Activated CD4-positive, alpha-beta T cell treated with anti-CD3 and anti-CD28 coated beads for 36 hours (primary cell): Measurements from ENCODE around the gene IRF7. TPM values are rescaled to one million over a fixed set of nuclear protein-coding genes. Genes with fewer than 3 reads are reported as not detected.

Source experiments
- ATAC-seq: fragments of 200-7000 bp; cut with Tn5 transposase; one replicate; pipeline ENCODE4 v1.10.0; 2021; ENCODE audit warnings: mild to moderate bottlenecking, moderate library complexity
- CTCF ChIA-PET: fragments of 350-600 bp; sonication (Branson Sonifier 250); formaldehyde crosslinking; loops from one replicate; lab custom pipeline; 2021; ENCODE audit warnings: antibody characterized with exemption; lab: Charles Lee
- POLR2A ChIA-PET: fragments of 350-600 bp; sonication (Branson Sonifier 250); formaldehyde crosslinking; loops from one replicate; lab custom pipeline; 2021; ENCODE audit warnings: antibody characterized with exemption, inconsistent platforms; lab: Charles Lee
- DNase-seq: peaks from one replicate; pipeline ENCODE4 v3.0.0-alpha.2; 2020
- H3K27ac Mint-ChIP-seq: one replicate; pipeline ENCODE4 v1.8.0; 2021; ENCODE audit warnings: mixed read lengths
- H3K27me3 Mint-ChIP-seq: one replicate; pipeline ENCODE4 v1.8.0; 2021; ENCODE audit warnings: mixed read lengths
- H3K36me3 Mint-ChIP-seq: one replicate; pipeline ENCODE4 v1.8.0; 2021; ENCODE audit warnings: low read depth, mixed read lengths
- H3K4me1 Mint-ChIP-seq: one replicate; pipeline ENCODE4 v1.8.0; 2021; ENCODE audit warnings: mixed read lengths
- H3K4me3 Mint-ChIP-seq: one replicate; pipeline ENCODE4 v1.8.0; 2021; ENCODE audit warnings: mild to moderate bottlenecking, moderate library complexity, mixed read lengths
- H3K9me3 Mint-ChIP-seq: one replicate; pipeline ENCODE4 v1.8.0; 2021; ENCODE audit warnings: low read depth, mixed read lengths
- intact Hi-C, 2 experiments: fragments of 100-400 bp; cut with DNase I in 1 of 2; cut with micrococcal nuclease in 1 of 2; formaldehyde crosslinking; loops; one replicate each; pipeline versions ENCODE4 v1.14.2 to v1.15.1; 2022 to 2024; cut with DNase I, micrococcal nuclease
- total RNA-seq, 2 experiments: library from RNA; stranded (reverse); gene quantifications; one replicate each; pipeline ENCODE4 v1.2.3, GENCODE V29; 2021

The IRF7 gene
- total RNA-seq, 2 experiments from 2014 or later: 57.1 to 62.6 TPM

GRCh38 chr11:603154-603553 lies 12.6 kb downstream of the IRF7 start:
- no peak overlapping the region for H3K27ac Mint-ChIP-seq
- CTCF ChIA-PET: no interaction called here
- no peak for ATAC-seq

DNA sequence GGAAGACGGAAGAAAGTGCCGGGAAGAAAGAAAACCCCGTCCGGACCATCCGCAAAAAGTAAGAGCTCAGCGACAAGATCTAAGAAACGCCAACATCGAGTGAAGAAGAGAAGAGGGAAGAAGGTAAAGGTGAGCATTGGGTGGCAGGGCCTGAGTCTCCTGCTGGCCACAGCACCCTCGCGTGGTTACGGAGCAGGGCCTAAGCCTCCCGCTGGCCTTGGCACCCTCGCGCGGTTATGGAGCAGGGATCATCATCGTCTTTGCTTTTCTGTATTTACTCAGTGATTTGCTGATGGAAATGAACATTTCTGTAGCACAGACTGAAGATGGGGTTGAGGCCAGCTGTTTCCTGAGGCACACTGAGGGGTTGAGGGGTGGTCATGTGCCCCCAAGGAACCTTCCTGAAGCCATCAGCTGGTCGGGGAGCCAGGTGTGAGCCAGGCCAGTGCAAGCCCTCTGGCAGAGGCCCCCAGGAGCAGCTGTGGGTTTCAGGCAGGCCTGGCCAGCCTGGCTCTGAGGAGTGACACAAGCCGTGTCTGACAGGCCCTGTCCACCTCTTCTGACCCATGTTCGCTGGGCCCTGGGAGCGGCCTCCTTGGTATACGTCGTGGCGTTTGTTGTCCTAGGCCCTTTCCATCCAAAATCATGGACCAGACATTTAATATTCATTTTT lies 14.0 kb downstream of the IRF7 start:
- Mint-ChIP-seq H3K27ac (no peak overlapping the region), H3K9me3 (no peaks in the 10 kb centered on the region)

More at GRCh38 chr11:603154-603553, 12.6 kb downstream of the IRF7 start:
- Mint-ChIP-seq H3K4me1 (no peaks in the 10 kb centered on the region), H3K9me3 (no peaks in the 10 kb centered on the region), H3K4me3 (no peak overlapping the region), H3K27me3 (no peaks in the 10 kb centered on the region), H3K36me3 (peaks cover 31% of the 10 kb centered on the region)
- intact Hi-C loops: no loop called here
- no peak for DNase-seq
- POLR2A ChIA-PET: no interaction called here

DNA sequence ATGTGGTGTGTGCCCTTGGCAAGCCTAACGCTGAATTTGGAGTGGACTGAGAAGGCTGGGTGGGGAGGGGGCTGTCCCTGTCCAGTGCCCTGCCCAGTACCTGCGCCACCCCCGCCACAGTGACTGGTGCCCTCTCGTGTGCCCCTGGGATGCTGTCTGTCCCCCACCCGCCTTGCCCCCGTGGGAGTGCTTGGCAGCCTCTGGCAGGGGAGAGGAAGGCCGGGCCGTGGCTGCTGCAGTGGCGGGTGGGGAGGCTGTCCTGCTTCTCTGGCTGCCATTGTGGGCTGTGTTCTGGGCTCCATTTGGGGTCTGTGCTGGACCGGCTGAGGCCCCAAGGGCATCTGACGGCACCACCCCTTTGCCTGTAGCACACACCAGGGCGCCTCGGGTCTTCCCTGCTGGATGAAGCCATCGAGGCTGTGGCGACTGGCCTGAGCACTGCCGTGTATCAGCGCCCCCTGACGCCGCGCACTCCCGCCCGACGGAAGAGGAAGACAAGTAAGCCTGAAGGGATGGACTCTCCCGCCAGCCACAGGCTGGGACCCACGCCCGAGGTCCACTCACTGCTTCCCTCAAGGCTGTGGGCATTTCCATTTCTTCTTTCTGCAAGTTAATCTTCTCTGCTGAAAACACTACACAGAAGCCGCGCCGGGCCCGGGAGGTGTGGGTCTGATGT lies 17.6 kb downstream of the IRF7 start:
- no peak for ATAC-seq

More for the DNA sequence above, 14.0 kb downstream of the IRF7 start:
- ChIA-PET CTCF (no interaction called here), POLR2A (interaction anchor here (0.9 kb wide), 1 partner anchor 17 kb away, joined by 3 read pairs; no protein-coding TSS in a partner anchor)
- ATAC-seq: no peak
- no peaks in the 10 kb centered on the region for H3K27me3 Mint-ChIP-seq
- intact Hi-C loops: no loop called here
- no peak overlapping the region for H3K4me3 Mint-ChIP-seq
- no peaks in the 10 kb centered on the region for H3K4me1 Mint-ChIP-seq
- H3K36me3 Mint-ChIP-seq: peaks cover 35% of the 10 kb centered on the region
- DNase-seq: no peak

GRCh38 chr11:597166-597725 lies 18.5 kb downstream of the IRF7 start:
- peak; percentile 37 for ATAC-seq
- Mint-ChIP-seq H3K36me3 (peaks cover 59% of the 10 kb centered on the region), H3K4me1 (no peaks in the 10 kb centered on the region), H3K27ac (no peak overlapping the region), H3K27me3 (no peaks in the 10 kb centered on the region), H3K4me3 (no peak overlapping the region), H3K9me3 (no peaks in the 10 kb centered on the region)
- intact Hi-C loops: no loop called here
- ChIA-PET POLR2A (no interaction called here), CTCF (no interaction called here)
- DNase-seq: no peak

More for the DNA sequence above, 17.6 kb downstream of the IRF7 start:
- DNase-seq: no peak
- intact Hi-C loops: no loop called here
- POLR2A ChIA-PET: no interaction called here
- Mint-ChIP-seq H3K4me1 (no peaks in the 10 kb centered on the region), H3K9me3 (no peaks in the 10 kb centered on the region), H3K27me3 (no peaks in the 10 kb centered on the region), H3K27ac (no peak overlapping the region), H3K36me3 (peaks cover 52% of the 10 kb centered on the region), H3K4me3 (no peak overlapping the region)
- CTCF ChIA-PET: no interaction called here

GRCh38 chr11:596374-596773 lies 19.4 kb downstream of the IRF7 start:
- intact Hi-C loops: no loop called here

DNA sequence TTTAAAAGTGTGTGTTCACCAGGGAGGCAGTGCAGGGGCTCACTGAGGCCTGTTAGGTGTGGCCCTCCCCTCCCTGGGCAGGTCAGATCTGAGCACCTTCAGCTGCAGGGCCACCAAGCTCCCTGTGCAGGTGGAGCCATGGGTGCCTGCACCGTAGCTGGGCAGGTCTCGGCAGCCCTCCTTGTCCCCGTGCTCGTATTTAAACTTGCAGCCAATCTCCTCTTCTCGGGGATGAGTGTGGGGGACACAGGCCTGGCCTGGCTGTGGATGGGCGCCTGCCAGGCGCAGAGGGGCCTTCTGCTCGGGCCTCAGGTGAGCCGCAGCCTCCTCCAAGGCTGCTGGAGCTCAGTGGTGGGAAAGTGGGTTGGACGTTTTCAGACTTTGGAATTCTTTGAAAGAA lies 20.4 kb downstream of the IRF7 start:
- POLR2A ChIA-PET: no interaction called here

More at GRCh38 chr11:596374-596773, 19.4 kb downstream of the IRF7 start:
- Mint-ChIP-seq H3K27ac (no peak overlapping the region), H3K27me3 (no peaks in the 10 kb centered on the region), H3K4me3 (no peak overlapping the region), H3K9me3 (no peaks in the 10 kb centered on the region), H3K4me1 (no peaks in the 10 kb centered on the region), H3K36me3 (peaks cover 53% of the 10 kb centered on the region)
- ChIA-PET POLR2A (no interaction called here), CTCF (interaction anchor here (0.7 to 0.9 kb wide), 2 partner anchors 71 to 291 kb away, joined by 3 read pairs; no protein-coding TSS in a partner anchor)
- peak; percentile 9 for ATAC-seq
- no peak for DNase-seq

DNA sequence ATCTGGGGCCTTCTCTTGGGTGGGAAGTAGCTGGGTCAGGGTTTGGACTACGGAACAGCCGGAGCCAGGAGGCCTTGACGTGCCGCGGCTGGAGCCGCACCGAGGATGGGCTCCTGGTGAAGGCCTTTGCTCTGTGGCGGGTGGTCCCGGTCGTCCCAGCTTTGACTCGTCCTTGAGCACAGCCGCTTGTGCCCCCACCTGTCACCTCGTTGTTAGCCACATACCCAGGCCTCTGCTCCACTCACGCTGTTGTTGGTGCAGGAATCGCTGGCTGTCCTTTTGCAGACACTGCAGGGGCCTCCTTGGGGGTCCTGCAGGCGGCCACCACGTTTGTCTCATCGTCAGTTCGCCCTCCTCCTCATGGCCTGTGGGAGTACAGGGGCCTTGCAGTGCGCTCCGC lies 22.4 kb downstream of the IRF7 start:
- DNase-seq (no peak), ATAC-seq (no peak)
- H3K9me3 Mint-ChIP-seq: no peaks in the 10 kb centered on the region
- H3K4me1 Mint-ChIP-seq: no peaks in the 10 kb centered on the region
- CTCF ChIA-PET: no interaction called here
- no peak overlapping the region for H3K27ac Mint-ChIP-seq
- H3K36me3 Mint-ChIP-seq: peaks cover 65% of the 10 kb centered on the region
- H3K4me3 Mint-ChIP-seq: no peak overlapping the region
- H3K27me3 Mint-ChIP-seq: no peaks in the 10 kb centered on the region
- intact Hi-C loops: no loop called here
- POLR2A ChIA-PET: no interaction called here

More for the DNA sequence above, 20.4 kb downstream of the IRF7 start:
- Mint-ChIP-seq H3K27me3 (no peaks in the 10 kb centered on the region), H3K36me3 (peaks cover 58% of the 10 kb centered on the region), H3K27ac (no peak overlapping the region), H3K9me3 (no peaks in the 10 kb centered on the region), H3K4me1 (no peaks in the 10 kb centered on the region), H3K4me3 (no peak overlapping the region)
- CTCF ChIA-PET: no interaction called here
- ATAC-seq (no peak), DNase-seq (no peak)
- intact Hi-C loops: no loop called here

- peaks cover 4% of the 10 kb centered on the region for H3K4me1 Mint-ChIP-seq
- H3K4me3 Mint-ChIP-seq: no peak overlapping the region
- H3K27me3 Mint-ChIP-seq: no peaks in the 10 kb centered on the region
- DNase-seq (no peak), ATAC-seq (no peak)
- H3K27ac Mint-ChIP-seq: no peak overlapping the region
- CTCF ChIA-PET: no interaction called here
- intact Hi-C loops: no loop called here
- peaks cover 67% of the 10 kb centered on the region for H3K36me3 Mint-ChIP-seq
- POLR2A ChIA-PET: no interaction called here
- no peaks in the 10 kb centered on the region for H3K9me3 Mint-ChIP-seq
Measured at GRCh38 chr11:592918-593317, 22.8 kb downstream of the IRF7 start.

- peaks cover 8% of the 10 kb centered on the region for H3K4me1 Mint-ChIP-seq
Measured at GRCh38 chr11:592501-592900, 23.2 kb downstream of the IRF7 start.

DNA sequence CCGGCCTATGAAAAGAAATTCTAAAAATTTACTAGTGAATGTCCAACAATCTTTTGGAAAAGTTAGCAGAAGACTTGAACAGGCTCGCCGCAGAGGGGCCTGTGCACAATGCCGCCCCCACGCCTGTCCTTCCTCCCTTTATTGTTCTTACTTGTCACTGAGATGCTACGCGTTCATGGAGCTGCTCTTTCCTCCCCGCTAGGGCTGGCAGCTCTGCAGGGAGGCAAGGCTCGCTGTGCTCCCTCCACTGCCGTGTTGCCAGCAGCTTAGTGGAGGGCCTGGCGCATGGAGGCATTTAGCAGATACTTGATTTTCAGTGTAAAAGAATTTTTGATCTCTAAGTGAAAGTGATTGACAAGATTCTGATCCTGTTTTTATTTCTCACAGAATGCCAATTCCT lies 24.8 kb downstream of the IRF7 start:
- Mint-ChIP-seq H3K36me3 (peaks cover 70% of the 10 kb centered on the region), H3K4me1 (peaks cover 21% of the 10 kb centered on the region), H3K27ac (no peak overlapping the region), H3K4me3 (no peak overlapping the region), H3K27me3 (no peaks in the 10 kb centered on the region), H3K9me3 (no peaks in the 10 kb centered on the region)
- intact Hi-C loops: no loop called here
- CTCF ChIA-PET: no interaction called here
- ATAC-seq (no peak), DNase-seq (no peak)
- POLR2A ChIA-PET: no interaction called here

More at GRCh38 chr11:592501-592900, 23.2 kb downstream of the IRF7 start:
- ChIA-PET CTCF (no interaction called here), POLR2A (no interaction called here)
- no peak overlapping the region for H3K4me3 Mint-ChIP-seq
- peaks cover 71% of the 10 kb centered on the region for H3K36me3 Mint-ChIP-seq
- DNase-seq (no peak), ATAC-seq (no peak)
- intact Hi-C loops: no loop called here
- H3K9me3 Mint-ChIP-seq: no peaks in the 10 kb centered on the region
- no peaks in the 10 kb centered on the region for H3K27me3 Mint-ChIP-seq
- no peak overlapping the region for H3K27ac Mint-ChIP-seq

DNA sequence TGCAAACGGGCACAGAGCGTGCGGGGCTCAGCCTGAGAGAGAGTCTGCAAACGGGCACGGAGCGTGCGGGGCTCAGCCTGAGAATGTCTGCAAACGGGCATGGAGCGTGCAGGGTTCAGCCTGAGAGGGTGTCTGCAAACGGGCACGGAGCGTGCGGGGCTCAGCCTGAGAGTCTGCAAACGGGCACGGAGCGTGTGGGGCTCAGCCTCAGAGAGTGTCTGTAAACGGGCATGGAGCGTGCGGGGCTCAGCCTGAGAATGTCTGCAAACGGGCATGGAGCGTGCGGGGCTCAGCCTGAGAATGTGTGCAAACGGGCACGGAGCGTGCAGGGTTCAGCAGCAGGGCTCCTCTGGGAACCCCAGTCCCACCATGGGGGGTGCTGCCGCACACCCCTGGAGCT lies 26.0 kb downstream of the IRF7 start:
- ChIA-PET CTCF (no interaction called here), POLR2A (no interaction called here)
- Mint-ChIP-seq H3K4me3 (no peak overlapping the region), H3K36me3 (peaks cover 62% of the 10 kb centered on the region), H3K9me3 (no peaks in the 10 kb centered on the region), H3K27ac (no peak overlapping the region), H3K27me3 (no peaks in the 10 kb centered on the region), H3K4me1 (peaks cover 21% of the 10 kb centered on the region)
- intact Hi-C loops: no loop called here
- no peak for DNase-seq
- ATAC-seq: no peak
